HG03039 (cell line): ENCODE results near the gene NBAS.
A peak's percentile ranks its signal among the peaks of the same experiment; 100 is the strongest.

Source experiments
- ATAC-seq: cut with Tn5 transposase; IDR thresholded peaks from one replicate; pipeline ENCODE4 v1.9.1; 2021; ENCODE audit warnings: mild to moderate bottlenecking, moderate library complexity; ENCODE audit not compliant: unreplicated experiment

The NBAS gene

DNA sequence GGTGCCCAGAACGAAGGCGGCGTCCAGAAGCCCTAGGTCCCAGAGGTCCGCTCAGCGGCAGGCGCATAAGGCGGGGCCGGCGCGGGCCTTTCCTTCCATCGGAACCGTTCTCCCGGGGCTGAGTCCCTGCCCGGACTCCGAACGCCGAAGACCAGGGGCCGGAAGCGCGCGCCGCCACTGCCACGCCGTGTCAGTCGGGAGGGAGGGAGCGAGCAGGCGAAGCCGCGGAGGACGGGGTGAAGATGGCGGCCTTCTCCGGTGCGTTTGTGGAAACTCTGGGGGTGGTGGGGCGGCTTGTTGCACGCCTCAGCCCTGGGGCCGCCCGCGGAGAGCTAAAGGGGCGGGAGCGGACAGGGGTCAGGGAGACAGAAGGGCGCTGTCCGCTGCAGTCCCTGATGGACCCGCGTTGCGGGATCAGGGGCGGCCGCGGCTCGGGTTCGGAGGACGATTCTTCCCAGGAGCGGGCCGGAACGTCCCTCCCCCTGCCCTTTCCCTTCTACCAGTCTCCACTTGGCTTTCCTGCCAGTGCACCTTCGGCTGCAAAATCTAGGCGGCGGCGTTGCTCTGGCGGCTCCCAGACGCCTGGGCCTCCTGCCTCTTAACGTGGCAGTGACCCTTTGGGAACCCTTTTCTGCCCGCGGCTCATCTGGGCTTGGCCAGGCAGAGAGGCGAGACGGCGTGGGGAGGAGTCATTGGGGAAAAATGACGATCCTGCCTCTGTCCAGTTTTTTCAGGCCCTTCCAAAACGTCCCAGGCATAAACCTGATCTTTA lies 30.7 kb upstream of the NBAS start, which contains the start of gene DDX1:
DDX1 (plus strand) TSS at position 177 of the 772 bp plus-strand sequence; CDS start at position 243, 66 bp downstream.
- peak; percentile 90 for ATAC-seq

GRCh38 chr2:15591373-15591691 lies 30.2 kb upstream of the NBAS start:
- no peak for ATAC-seq

DNA sequence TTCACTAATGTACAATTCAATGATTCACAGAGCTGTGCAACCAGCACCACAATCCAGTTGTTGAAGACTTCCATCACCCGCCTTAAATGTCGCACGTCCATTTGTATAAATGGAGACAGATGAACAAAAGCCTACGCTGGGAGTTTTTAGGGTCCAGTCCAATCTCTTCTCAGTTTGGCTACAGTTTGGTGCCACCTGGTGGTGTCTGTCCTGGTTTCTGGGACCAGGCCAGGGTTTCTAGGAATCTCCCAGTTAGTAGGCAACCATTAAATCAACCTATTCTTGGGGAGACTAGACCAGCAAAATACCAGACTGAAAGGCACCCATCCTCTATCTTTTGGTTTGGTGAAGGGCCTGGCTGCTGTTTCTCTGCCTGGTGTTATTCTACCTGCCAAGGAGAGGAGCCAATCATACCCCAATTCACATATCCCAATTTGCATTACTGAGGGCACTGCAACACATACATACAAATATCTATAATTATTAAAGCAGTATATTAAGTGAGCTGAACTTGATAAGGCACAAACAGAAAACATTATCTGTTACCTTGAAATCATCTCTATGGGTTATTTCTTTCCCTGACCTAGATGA lies 27.3 kb upstream of the NBAS start:
- ATAC-seq: no peak

GRCh38 chr2:15584767-15585469 lies 23.8 kb upstream of the NBAS start:
- no peak for ATAC-seq

DNA sequence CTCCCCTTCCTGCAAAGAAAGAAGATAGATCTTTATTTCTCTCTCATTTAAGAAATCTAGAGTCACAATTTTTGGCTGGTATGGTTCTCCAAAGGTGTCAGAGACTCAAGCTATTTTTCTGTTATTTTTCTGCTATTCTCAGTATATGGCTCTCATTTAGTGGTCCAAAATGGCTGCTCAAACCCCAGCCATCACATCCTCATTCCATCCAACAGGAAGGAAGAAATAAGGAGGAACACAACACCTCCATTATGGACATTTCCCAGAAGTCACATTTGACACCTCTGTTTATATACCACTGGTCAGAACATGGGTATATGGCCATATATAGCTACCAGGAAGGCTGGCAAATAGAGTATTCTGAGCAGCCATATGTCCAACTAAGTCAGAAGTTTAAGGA lies 23.2 kb upstream of the NBAS start:
- ATAC-seq: no peak

DNA sequence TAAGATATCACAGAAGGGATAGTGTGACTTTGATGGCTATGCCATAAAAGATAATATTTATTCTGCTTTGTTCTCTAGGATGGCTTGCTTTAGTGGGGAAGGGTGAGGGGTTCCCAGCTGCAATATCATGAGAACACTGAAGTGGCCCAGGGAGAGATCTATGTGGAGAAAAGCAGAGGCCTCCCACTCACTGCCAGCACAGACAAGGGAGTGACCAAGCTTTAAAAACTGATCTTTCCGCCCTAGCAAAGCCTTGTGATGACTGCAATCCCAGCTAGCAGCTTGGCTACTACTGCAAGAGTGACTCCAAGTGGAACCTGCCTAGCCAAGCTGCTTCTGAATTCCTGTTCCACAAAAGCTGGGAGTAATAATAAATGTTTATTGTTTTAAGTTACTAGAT lies 22.7 kb upstream of the NBAS start:
- no peak for ATAC-seq

DNA sequence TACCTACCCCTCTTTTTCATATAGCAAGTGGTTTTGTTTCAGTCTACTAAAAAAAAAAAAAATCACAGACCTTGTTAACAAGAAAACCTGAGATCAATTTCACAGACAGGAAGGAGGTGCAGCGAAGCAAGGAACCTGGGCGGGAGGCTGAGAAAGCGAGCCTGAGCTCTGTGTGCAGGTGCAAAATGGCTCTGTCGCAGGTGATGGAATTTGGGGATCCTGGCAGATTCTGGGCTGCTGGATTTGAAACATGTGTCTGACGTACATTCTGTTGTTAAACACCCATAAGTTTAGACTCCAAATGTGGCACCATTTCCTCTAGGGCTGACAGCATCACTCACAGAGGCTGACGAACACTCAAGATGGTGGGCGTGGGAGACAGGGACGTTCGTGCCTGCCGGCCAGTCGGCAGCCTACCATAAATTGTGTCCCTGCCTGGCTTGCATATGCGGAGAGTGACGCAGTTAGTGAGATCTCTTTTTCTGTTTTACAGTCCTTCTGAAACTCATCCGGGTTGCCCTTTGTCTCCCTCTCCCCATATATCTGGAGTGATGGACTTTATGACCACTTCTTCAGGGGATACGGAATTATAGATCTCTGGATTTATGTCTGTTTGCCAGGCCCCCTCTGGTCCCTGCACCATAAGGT lies 21.7 kb upstream of the NBAS start:
- no peak for ATAC-seq

- ATAC-seq: no peak
Observed at GRCh38 chr2:15580451-15580850, 19.3 kb upstream of the NBAS start.

- no peak for ATAC-seq
Observed at GRCh38 chr2:15579641-15580040, 18.5 kb upstream of the NBAS start.

- ATAC-seq: peak; percentile 92
Observed at GRCh38 chr2:15577071-15577735, 16.1 kb upstream of the NBAS start.

DNA sequence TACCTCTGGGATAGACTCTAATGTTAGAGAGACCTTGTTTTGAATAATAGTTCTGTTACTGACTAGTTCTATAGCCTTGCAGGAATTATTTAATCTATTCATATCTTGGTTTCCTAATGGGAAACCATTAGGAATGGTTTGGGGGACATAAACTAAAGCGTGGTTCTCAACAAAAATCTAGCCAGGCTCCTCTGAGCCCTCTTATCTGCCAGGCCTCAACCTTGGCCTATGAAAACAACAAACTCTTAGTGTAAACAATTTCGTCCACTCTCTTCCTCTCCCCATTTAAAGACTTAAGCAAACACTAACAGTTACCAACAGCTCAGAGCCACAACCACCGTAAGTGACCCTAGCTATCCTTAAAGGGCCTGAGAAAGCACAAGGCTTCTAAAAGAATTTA lies 10.6 kb upstream of the NBAS start:
- no peak for ATAC-seq

- ATAC-seq: no peak
Observed at GRCh38 chr2:15570104-15570503, 9.0 kb upstream of the NBAS start.

GRCh38 chr2:15568874-15569273 lies 7.7 kb upstream of the NBAS start:
- no peak for ATAC-seq

- no peak for ATAC-seq
Observed at GRCh38 chr2:15566912-15567311, 5.8 kb upstream of the NBAS start.

- no peak for ATAC-seq
Observed at GRCh38 chr2:15565994-15566671, 5.0 kb upstream of the NBAS start.

DNA sequence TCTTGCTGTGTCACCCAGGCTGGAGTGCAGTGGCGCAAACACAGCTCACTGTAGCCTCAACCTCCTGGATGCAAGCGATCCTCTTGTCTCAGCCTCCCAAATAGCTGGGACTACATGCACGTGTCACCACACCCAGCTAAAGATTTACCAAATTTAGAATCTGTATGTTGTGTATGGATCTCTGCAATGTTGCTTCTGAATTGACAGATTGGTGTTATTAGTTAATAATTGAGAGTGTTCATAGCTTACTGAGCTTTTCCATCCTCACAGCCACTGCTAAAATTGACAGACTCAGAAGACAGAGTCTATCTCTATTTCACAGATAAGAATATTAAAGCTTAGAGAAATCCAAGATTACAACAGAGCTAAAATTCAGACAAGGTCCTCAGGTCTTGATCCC lies 4.3 kb upstream of the NBAS start:
- no peak for ATAC-seq

DNA sequence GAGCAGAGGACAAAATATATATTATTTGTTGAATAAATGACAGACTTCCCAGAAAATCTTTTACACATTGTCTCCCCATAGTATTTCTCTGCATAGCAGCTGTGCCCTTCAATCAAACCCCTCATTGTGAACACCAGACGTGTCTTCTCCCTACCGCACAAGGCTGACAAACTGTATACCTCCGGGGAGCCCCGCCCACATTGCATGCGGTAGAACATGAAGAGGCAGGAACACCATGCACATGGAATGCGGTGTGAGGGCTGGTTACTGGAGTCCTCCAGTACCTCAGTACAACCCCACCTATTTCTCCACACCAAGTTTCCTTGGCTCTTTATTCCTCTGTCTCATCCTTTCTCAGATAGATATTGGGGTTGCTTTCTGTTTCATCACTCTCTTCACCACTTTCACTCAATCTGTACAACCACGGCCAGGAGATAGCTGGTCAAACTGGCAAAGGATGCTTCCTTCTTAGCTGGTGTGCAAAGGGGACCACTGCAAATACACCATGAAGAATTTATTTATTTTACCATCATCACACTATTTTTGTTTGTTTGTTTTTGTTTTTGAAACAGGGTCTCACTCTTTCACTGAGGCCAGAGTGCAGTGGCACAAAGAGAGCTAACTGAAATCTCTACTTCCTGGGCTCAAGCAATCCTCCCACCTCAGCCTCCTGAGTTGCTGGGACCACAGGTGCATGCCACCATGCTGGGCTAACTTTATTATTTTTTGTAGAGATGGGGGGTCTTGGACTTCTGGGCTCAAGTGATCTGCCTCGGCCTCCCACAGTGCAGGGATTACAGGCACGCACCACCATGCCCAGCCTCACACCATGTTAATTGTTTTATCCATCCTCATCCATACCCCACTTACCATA lies 2.3 kb upstream of the NBAS start:
- ATAC-seq: no peak

DNA sequence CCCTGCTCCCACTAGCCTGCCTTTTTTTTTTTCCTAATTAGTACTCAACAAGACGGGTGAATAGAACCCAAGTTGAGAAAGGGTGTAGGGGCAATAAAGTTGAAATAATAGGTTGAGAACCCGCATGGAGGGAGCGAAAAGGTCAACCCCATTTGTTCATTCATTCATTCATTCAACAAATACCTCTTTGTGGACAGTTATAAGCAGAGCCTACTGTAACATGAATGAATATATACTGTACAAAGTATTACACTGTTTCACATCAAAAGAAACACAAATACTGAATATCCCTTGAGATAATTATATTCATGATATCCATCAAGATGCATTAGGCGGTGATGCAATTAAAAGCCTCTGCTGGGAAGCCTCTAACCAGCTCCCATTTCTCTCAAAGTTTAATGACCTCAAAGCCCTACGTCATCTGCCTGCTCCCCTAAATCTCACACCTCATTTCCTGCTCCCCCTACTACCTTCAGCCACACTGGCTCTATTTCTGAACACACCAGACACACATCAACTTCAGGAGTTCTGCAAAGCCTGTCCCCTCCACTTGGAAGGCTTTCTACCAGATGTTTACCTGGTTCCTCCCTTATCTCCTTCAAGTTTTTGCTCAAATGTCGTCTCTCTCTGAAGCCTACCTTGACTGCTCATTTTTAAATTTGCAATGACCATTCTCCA lies 1.4 kb upstream of the NBAS start:
- no peak for ATAC-seq
